Measurements from ENCODE around the gene MSANTD4. TPM values are rescaled to one million over a fixed set of nuclear protein-coding genes. Genes with fewer than 3 reads are reported as not detected.

The MSANTD4 gene
- total RNA-seq, 1 experiment from 2014 or later: 17.5 TPM

GRCh38 chr11:105991888-105992287, 30.2 kb downstream of the MSANTD4 start:
- Mint-ChIP-seq H3K9me3 (peaks cover 0 to 3% of the 10 kb centered on the region in 2 experiments; a peak in 2 of 5 replicates), H3K27ac (peak overlapping the region in 2 of 3 experiments; percentile 36 to 82; a peak in 3 of 7 replicates), H3K36me3 (ENCODE audit: insufficient read depth in 1 of 3, low read depth in 3 of 3) (peaks cover 19 to 23% (median 19%) of the 10 kb centered on the region in 3 experiments), H3K4me3 (no peak overlapping the region), H3K4me1 (peaks cover 16% of the 10 kb centered on the region in 2 experiments), H3K27me3 (ENCODE audit: low read depth) (no peaks in the 10 kb centered on the region)
- H3K23ac ChIP-seq (ENCODE audit: insufficient read length, low read depth, low read length): no peak overlapping the region
- WGBS (ENCODE audit: extremely low coverage, insufficient read length, low lambda C conversion rate): no CpG with 5 or more reads among the region's 4 CpGs
- no peak overlapping the region for H3K18ac ChIP-seq (ENCODE audit: insufficient read length, low read depth, low read length)
- H3T11ph ChIP-seq (ENCODE audit: low read length): no peak overlapping the region
- H3K9ac ChIP-seq (ENCODE audit: extremely low read depth, insufficient read length, low read length): no peak overlapping the region
- no peaks in the 10 kb centered on the region; the same call in 1 of the 2 replicates for H3K4me1 ChIP-seq (ENCODE audit: insufficient read depth, low read length)
- DNase-seq: no peak
- H2BK5ac ChIP-seq (ENCODE audit: insufficient read length, low read length): no peak overlapping the region
- H3K4me2 ChIP-seq (ENCODE audit: insufficient read depth, insufficient read length, low read length): no peak overlapping the region
- H3K23me2 ChIP-seq (ENCODE audit: insufficient read length, low read depth, low read length, poor library complexity, severe bottlenecking): no peaks in the 10 kb centered on the region
- no peak for TF ChIP-seq CTCF (conservative IDR thresholded peaks at IDR 0.05)
- no peaks in the 10 kb centered on the region for H3K9me3 ChIP-seq (ENCODE audit: control insufficient read depth, low read depth, low read length)
- H2AK5ac ChIP-seq (ENCODE audit: insufficient read length, low read length): no peak overlapping the region
- H4K8ac ChIP-seq (replicated peaks; ENCODE audit: insufficient read length, low read depth, low read length): no peak overlapping the region
- H3K4ac ChIP-seq (ENCODE audit: low read depth, low read length): no peak overlapping the region
- no peak overlapping the region for H2BK12ac ChIP-seq (ENCODE audit: insufficient read length, low read depth, low read length)
- no peaks in the 10 kb centered on the region for H4K20me1 ChIP-seq (ENCODE audit: control insufficient read depth, insufficient read depth, insufficient read length)
- no peaks in the 10 kb centered on the region for H3K27me3 ChIP-seq (ENCODE audit: insufficient read depth, low read length)
- H4K91ac ChIP-seq (ENCODE audit: insufficient read length, low read depth, low read length): no peak overlapping the region
- no peaks in the 10 kb centered on the region for H3K79me1 ChIP-seq (ENCODE audit: insufficient read depth, low read depth, low read length, poor library complexity, severe bottlenecking)
- H2BK120ac ChIP-seq (ENCODE audit: low read depth, low read length, poor library complexity, severe bottlenecking): no peak overlapping the region
- no peak overlapping the region for H2AFZ ChIP-seq (ENCODE audit: low read length)
- H3K14ac ChIP-seq (ENCODE audit: insufficient read depth, low read length): no peak overlapping the region
- no peak overlapping the region for H4K5ac ChIP-seq (ENCODE audit: insufficient read length, low read depth, low read length)
- H3K79me2 ChIP-seq (ENCODE audit: insufficient read depth, low read length): no peaks in the 10 kb centered on the region
- no peak overlapping the region for H3K56ac ChIP-seq (ENCODE audit: insufficient read length, low read depth, low read length)
- no peak overlapping the region for H2BK15ac ChIP-seq (ENCODE audit: low read depth, low read length)
- H2BK20ac ChIP-seq (ENCODE audit: low read depth, low read length, poor library complexity, severe bottlenecking): no peak overlapping the region
- no peak overlapping the region for H3K27ac ChIP-seq (ENCODE audit: insufficient read length, low read depth, low read length)

All from H9 (cell line).